Coronary artery (tissue), 2 donors: ENCODE results near the gene NCAPG.
"Not testable (repeated sequence)": the region's sequence is repeated elsewhere in the genome, so short reads cannot be mapped to it uniquely, and the experiment has no call there.

ENCODE experiments used
- DNase-seq: peaks from one replicate; pipeline ENCODE4 v3.0.0-alpha.2; 2017; ENCODE audit warnings: low spot score
- H3K27ac ChIP-seq, 2 donors: fragments of 200-600 bp; sonication (generic); one replicate each; pipeline ENCODE4 v1.5.1; 2016 to 2019
- H3K4me3 ChIP-seq: fragments of 200-600 bp; sonication (generic); 2 replicates; pipeline ENCODE4 v1.5.1; 2016; ENCODE audit warnings: mild to moderate bottlenecking, moderate library complexity
- TF ChIP-seq, protein P1 (sequence below): fragments of 200-600 bp; sonication (generic); IDR thresholded peaks from one replicate; pipeline ENCODE4 v1.5.1; 2019; ENCODE audit warnings: antibody characterized with exemption

Gene NCAPG

GRCh38 chr4:17812801-17813200 lies 2.0 kb downstream of the NCAPG start:
- Histone ChIP-seq H3K27ac (no peak overlapping the region), H3K4me3 (no peak overlapping the region)
- TF ChIP-seq, protein P1, sequence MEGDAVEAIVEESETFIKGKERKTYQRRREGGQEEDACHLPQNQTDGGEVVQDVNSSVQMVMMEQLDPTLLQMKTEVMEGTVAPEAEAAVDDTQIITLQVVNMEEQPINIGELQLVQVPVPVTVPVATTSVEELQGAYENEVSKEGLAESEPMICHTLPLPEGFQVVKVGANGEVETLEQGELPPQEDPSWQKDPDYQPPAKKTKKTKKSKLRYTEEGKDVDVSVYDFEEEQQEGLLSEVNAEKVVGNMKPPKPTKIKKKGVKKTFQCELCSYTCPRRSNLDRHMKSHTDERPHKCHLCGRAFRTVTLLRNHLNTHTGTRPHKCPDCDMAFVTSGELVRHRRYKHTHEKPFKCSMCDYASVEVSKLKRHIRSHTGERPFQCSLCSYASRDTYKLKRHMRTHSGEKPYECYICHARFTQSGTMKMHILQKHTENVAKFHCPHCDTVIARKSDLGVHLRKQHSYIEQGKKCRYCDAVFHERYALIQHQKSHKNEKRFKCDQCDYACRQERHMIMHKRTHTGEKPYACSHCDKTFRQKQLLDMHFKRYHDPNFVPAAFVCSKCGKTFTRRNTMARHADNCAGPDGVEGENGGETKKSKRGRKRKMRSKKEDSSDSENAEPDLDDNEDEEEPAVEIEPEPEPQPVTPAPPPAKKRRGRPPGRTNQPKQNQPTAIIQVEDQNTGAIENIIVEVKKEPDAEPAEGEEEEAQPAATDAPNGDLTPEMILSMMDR = no peak
- DNase-seq = no peak

GRCh38 chr4:17814140-17814539 lies 3.4 kb downstream of the NCAPG start:
- TF ChIP-seq, protein P1 = no peak
- Histone ChIP-seq H3K4me3 (no peak overlapping the region), H3K27ac (no peak overlapping the region)
- DNase-seq = no peak

GRCh38 chr4:17816142-17816541 lies 5.4 kb downstream of the NCAPG start:
- Histone ChIP-seq H3K27ac (no peak overlapping the region), H3K4me3 (no peak overlapping the region)
- no peak for DNase-seq
- TF ChIP-seq, protein P1 = no peak

- DNase-seq = no peak
- H3K27ac ChIP-seq = no peak overlapping the region
- H3K4me3 ChIP-seq = no peak overlapping the region
- TF ChIP-seq, protein P1 = peak; percentile 33
These were observed 6.2 kb downstream of the NCAPG start for GRCh38 chr4:17817027-17817426.

DNA sequence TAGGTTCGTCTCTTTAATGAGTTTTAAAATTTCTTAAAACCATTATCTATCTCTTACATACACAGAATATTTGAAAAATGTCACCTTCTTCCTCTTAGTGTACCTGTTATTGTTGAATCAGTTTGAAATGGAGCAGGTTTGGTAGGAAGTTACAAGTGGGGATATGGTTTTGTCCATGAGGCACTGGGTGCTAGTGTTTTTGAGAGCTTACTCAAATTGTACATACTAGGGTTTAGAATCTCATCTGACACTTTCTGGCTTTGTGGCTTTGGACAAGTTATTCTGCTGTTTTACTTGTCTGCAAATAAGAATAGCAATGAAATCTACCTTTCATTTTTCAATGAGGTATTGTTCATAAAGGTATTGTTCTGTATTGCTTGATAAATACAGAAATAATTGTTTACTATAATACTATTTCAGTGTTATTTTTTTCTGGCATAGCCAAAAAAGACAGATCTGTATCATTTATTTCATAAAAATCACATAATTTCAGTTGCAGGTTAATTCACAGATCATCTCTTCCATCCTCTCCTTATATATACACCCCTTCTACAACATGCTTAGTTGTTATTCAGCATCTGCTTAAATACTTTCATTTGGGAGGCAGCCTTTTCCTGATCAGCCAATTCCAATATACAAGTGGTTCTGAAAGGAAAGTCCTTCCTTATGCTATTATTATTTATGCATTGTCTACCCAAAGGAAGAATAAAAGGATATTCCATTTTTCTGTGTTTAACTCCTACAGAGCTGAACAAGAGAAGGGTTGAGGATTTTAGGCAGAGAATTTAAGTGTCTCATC lies 13.3 kb downstream of the NCAPG start:
- Histone ChIP-seq H3K27ac (no peak overlapping the region), H3K4me3 (no peak overlapping the region)
- no peak for DNase-seq
- TF ChIP-seq, protein P1 = no peak

GRCh38 chr4:17846266-17846665 lies 35.5 kb downstream of the NCAPG start:
- H3K4me3 ChIP-seq = no peak overlapping the region
- DNase-seq = no peak
- TF ChIP-seq, protein P1 = no peak
- H3K27ac ChIP-seq = no peak overlapping the region

DNA sequence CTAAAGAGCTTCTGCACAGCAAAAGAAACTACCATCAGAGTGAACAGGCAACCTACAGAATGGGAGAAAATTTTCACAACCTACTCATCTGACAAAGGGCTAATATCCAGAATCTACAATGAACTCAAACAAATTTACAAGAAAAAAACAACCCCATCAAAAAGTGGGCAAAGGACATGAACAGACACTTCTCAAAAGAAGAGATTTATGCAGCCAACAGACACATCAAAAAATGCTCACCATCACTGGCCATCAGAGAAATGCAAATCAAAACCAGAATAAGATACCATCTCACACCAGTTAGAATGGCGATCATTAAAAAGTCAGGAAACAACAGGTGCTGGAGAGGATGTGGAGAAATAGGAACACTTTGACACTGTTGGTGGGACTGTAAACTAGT lies 39.5 kb downstream of the NCAPG start:
- not testable (repeated sequence) for H3K4me3 ChIP-seq, H3K27ac ChIP-seq, DNase-seq
